GM10847 (cell line): Measurements from ENCODE around the gene GDI1.
A peak's percentile ranks its signal among the peaks of the same experiment; 100 is the strongest.

ENCODE experiments used
- POLR2A ChIP-seq: IDR thresholded peaks from 2 replicates; pipeline ENCODE4 v1.6.1; 2011; ENCODE audit not compliant: insufficient read length; ENCODE audit errors: extremely low read depth

The GDI1 gene

GRCh38 chrX:154408659-154409221 lies 28.2 kb upstream of the GDI1 start:
- no peak for TF ChIP-seq POLR2A

DNA sequence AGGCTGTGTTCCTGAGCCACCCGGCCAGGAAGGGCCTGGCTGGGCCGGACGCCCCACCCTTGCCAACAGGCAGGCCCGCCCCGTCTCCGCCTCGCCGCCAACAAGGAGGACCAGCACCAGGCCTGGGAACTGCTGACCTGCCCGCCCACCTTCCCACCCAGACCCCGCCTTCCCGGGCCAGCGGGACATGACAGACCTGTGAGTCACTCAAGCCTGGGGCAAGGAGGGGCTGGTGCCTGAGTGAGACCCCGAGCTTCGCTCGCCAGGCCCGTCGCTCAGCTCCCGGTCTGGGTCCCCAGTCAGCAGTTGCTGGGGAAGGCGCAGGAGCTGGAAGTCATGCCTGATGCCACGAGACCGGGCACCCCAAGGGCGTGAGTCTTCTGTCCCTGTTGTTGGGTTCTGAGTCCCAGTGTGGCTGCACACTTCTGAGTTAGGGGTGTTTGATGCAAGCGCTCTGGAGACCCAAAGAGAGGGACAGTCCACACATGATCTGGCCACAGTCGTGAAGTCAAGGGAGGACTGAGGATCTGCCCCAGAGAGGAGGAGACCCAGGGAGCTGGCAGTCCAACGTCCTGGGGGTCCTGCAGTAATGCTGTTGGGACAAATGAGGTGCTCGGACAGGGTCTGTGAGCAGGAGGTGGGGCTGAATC lies 27.6 kb upstream of the GDI1 start, which contains the start of gene DNASE1L1:
Gene DNASE1L1 (minus strand): TSS at position 33 of the 650 bp plus-strand sequence. CDS start 3,686 bp downstream, outside the sequence.
- TF ChIP-seq POLR2A, result no peak

GRCh38 chrX:154411981-154412340 lies 25.0 kb upstream of the GDI1 start:
- TF ChIP-seq POLR2A, result peak; percentile 29

- TF ChIP-seq POLR2A, result no peak
Measured at GRCh38 chrX:154412468-154412867, 24.5 kb upstream of the GDI1 start.

GRCh38 chrX:154413142-154413541 lies 23.8 kb upstream of the GDI1 start:
- no peak for TF ChIP-seq POLR2A

DNA sequence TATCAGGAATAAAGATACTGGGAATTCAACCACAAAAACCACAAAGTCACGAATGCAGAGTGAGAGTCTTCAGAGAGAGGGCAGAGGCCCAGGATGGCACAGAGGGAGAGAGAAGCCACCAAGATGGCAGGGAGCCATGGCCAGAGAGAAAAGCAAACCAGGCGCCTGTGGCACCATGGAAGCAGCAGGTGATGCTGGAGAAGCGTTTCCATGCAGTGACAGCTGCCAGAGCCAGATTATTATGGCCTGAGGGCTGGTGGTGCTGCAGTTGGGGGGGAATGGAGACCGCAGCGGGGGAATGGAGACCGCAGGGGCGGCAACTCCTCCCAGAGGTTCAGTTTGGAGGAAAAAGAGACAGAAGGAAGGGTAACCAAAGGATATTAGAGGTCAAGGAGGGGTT lies 19.8 kb upstream of the GDI1 start:
- no peak for TF ChIP-seq POLR2A

- TF ChIP-seq POLR2A, result no peak
Measured at GRCh38 chrX:154419189-154419588, 17.8 kb upstream of the GDI1 start.

- TF ChIP-seq POLR2A, result no peak
Measured at GRCh38 chrX:154419688-154420401, 17.1 kb upstream of the GDI1 start.

- TF ChIP-seq POLR2A, result no peak
Measured at GRCh38 chrX:154420402-154420756, 16.6 kb upstream of the GDI1 start.

DNA sequence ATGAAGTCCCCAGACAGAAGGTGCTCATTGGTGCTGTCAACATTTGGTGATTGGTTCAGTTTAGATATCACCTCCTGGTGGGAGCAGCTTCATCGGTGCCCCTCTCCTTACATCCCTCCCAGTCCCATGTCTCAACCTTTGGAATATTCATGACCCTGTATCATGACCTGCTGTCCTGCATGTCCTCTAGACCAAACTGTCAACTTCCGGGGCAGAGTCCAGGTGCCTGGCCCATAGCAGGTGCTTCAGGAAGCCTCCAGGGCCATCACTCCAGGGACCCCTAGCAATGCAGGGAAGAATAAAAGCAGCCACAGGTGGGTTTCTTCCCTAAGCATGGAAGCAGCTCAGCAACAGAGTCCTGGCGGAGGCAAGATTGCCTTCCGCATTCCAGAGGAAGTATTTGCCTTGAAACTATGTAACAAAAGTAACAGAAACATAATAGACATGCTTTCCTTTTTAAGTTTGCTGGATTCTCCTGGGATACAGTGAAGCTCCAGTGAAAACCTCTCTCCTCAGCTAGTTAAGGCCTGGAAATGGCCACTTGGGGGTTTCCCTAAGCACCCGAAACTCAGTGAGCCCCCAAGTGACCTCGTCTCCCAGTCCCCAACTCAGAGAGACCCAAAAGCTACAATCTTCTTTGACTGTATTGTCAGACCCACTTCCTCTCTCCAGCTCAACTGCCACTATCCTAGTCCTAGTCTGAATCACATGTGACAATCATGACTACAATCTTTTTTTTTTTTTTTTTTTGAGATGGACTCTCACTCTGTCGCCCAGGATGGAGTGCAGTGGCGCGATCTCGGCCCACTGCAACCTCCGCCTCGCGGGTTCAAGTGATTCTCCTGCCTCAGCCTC lies 9.8 kb upstream of the GDI1 start:
- no peak for TF ChIP-seq POLR2A

GRCh38 chrX:154428176-154429171 lies 8.5 kb upstream of the GDI1 start, which contains the start of gene ATP6AP1:
ATP6AP1 (plus strand) TSS chrX:154428677; CDS start chrX:154428693, 16 bp downstream.
- peak; percentile 41 for TF ChIP-seq POLR2A

DNA sequence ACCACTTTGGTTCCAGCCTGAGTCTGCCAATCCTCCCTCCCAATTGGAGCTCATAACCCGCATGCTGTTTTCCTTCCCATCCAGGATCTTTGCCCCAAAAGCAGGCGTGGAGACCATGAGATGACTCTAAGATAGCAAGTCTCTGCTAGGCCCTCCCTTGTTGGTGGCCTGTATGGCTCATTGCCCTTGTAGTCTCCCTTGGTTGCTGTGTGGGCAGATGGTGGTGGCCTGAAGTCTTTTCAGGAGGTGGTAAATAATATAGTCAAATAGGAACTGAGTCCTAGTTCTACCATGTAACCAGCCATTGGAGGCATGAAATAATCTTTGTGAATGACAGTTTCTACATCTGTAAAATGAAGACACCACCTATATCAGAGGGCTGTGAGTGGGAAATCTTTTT lies 7.2 kb upstream of the GDI1 start:
- TF ChIP-seq POLR2A, result no peak

DNA sequence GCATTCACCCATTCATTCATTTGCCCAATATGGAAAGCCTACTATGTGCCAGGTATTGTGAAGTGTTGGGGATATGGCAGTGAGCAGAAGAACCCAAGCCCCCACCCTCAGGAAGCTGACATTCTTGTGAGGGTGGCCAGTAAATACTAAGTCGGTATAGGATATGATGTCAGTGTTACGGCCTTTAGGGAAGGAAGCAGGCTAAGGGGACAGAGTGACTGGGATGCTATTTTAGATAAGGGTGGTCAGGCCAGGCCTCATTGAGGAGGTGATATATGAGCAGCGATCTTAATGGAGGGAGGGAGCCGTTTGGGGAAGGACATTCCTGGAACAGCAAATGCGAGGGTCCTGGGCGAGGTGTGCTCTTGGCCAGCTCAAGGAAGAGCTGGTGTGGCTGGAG lies 6.5 kb upstream of the GDI1 start:
- TF ChIP-seq POLR2A, result no peak

DNA sequence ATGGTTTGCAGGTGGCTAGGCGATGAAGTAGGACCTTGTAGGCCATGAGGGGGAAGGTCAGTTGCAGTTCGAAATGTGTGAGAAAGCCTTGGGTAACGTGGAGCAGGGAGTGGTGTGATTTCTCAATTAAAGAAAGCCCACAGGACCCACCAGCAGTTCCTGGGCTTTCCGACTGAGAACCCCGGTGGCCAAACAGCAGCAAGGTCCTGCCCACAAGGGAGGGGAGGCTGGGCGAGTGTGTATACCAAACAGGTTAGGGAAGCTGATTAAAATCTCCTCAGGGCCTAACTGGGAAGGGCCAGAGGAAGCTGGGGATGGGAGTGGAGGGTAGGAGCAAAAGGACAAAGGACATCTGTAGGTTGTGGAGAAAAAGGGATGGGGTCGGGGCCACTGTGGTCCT lies 6.0 kb upstream of the GDI1 start:
- no peak for TF ChIP-seq POLR2A
